T-cell (primary cell): Measurements from ENCODE around the gene SIX2. TPM values are rescaled to one million over a fixed set of nuclear protein-coding genes. Genes with fewer than 3 reads are reported as not detected.

Experiments used
- ATAC-seq, 4 experiments: fragments of 200-7000 bp in 3 of 4; fragments of 150-1000 bp in 1 of 4; cut with Tn5 transposase; replicated peaks in 1 of 4; 1 replicate in 3 of 4; 2 replicates in 1 of 4; pipeline ENCODE4 v1.10.0; 2021; ENCODE audit warnings: moderate library complexity in 3 of 4, mild to moderate bottlenecking in 2 of 4, moderate number of reproducible peaks in 1 of 4
- CTCF ChIA-PET, 2 donors: fragments of 300-600 bp; sonication (Branson Sonifier 250); formaldehyde crosslinking; loops; one replicate each; lab custom pipeline; 2022; ENCODE audit warnings: antibody characterized with exemption in 2 of 2; lab: Charles Lee
- POLR2A ChIA-PET, 2 donors: fragments of 300-600 bp; sonication (Branson Sonifier 250); formaldehyde crosslinking; loops; one replicate each; lab custom pipeline; 2022; ENCODE audit warnings: antibody characterized with exemption in 2 of 2; lab: Charles Lee
- DNase-seq, 35 experiments: peaks; one replicate each; pipeline versions ENCODE4 v3.0.0 to v3.0.0-alpha.2; 2013 to 2023
- H3K27ac ChIP-seq: one replicate; pipeline ENCODE4 v1.5.1; 2013; ENCODE audit warnings: low read length
- H3K27me3 ChIP-seq, 2 experiments: replicated peaks in 1 of 2; 1 replicate in 1 of 2; 2 replicates in 1 of 2; pipeline versions ENCODE4 v1.6.1 to v1.7.0; 2013; ENCODE audit warnings: low read length in 1 of 2, mixed read lengths in 1 of 2; ENCODE audit not compliant: control insufficient read depth in 2 of 2, insufficient read depth in 2 of 2; ENCODE audit errors: extremely low read depth in 1 of 2
- H3K36me3 ChIP-seq, 2 donors: 1 replicate in 1 of 2; 2 replicates in 1 of 2; pipeline versions ENCODE4 v1.6.1 to v1.7.0; 2013; ENCODE audit warnings: low read length in 1 of 2; ENCODE audit not compliant: control insufficient read depth in 2 of 2, insufficient read depth in 1 of 2; ENCODE audit errors: extremely low read depth in 1 of 2
- H3K4me1 ChIP-seq, 2 experiments: 1 replicate in 1 of 2; 2 replicates in 1 of 2; pipeline versions ENCODE4 v1.6.1 to v1.7.0; 2013; ENCODE audit warnings: low read length in 2 of 2, mixed read lengths in 1 of 2; ENCODE audit not compliant: insufficient read depth in 2 of 2, control insufficient read depth in 1 of 2; ENCODE audit errors: extremely low read depth in 1 of 2
- H3K4me3 ChIP-seq, 2 donors: 1 replicate in 1 of 2; 2 replicates in 1 of 2; pipeline versions ENCODE4 v1.5.1 to v1.7.0; 2013; ENCODE audit warnings: mild to moderate bottlenecking in 2 of 2, low read length in 1 of 2, moderate library complexity in 1 of 2; ENCODE audit not compliant: control insufficient read depth in 1 of 2; ENCODE audit errors: extremely low read depth in 1 of 2
- H3K9me3 ChIP-seq: 2 replicates; pipeline ENCODE4 v1.7.0; 2013
- H3K27ac Mint-ChIP-seq, 2 donors: one replicate each; pipeline ENCODE4 v1.8.0; 2020 to 2021; ENCODE audit warnings: mild to moderate bottlenecking in 2 of 2, mixed read lengths in 2 of 2
- H3K27me3 Mint-ChIP-seq, 2 donors: one replicate each; pipeline ENCODE4 v1.8.0; 2021 to 2022; ENCODE audit warnings: mixed read lengths in 2 of 2
- H3K36me3 Mint-ChIP-seq: one replicate; pipeline ENCODE4 v1.8.0; 2021; ENCODE audit warnings: mixed read lengths
- H3K4me1 Mint-ChIP-seq, 3 donors: one replicate each; pipeline ENCODE4 v1.8.0; 2020 to 2022; ENCODE audit warnings: mixed read lengths in 3 of 3, mild to moderate bottlenecking in 1 of 3
- H3K4me3 Mint-ChIP-seq, 3 donors: one replicate each; pipeline ENCODE4 v1.8.0; 2020 to 2022; ENCODE audit warnings: mild to moderate bottlenecking in 3 of 3, mixed read lengths in 3 of 3, moderate library complexity in 3 of 3
- H3K9me3 Mint-ChIP-seq, 3 donors: one replicate each; pipeline ENCODE4 v1.8.0; 2020 to 2022; ENCODE audit warnings: mixed read lengths in 3 of 3
- WGBS: methylation state at CpG from one replicate; pipeline ENCODE4 v1.1.5; 2013; ENCODE audit warnings: missing lambda C conversion rate; ENCODE audit not compliant: insufficient coverage; 5-methylcytosine and 5-hydroxymethylcytosine counted together
- total RNA-seq, 35 experiments: library from RNA in 6 of 35; stranded (reverse) in 6 of 35; fragments of 120-200 nt in 1 of 35; gene quantifications; one replicate each; pipeline versions ENCODE4 v1.2.1 to v1.2.4 and lab custom pipeline; 2013 to 2026

Gene SIX2
- total RNA-seq, 5 donors from 2014 or later (not counting 1 experiment from before 2014, with no cell fraction given), result not detected

GRCh38 chr2:45000921-45001868, 8.1 kb downstream of the SIX2 start:
- DNase-seq, result no peak
- Histone ChIP-seq H3K27me3 (peaks cover 31 to 71% of the 10 kb centered on the region in 2 experiments), H3K9me3 (no peaks in the 10 kb centered on the region), H3K27ac (no peak overlapping the region), H3K4me3 (peak overlapping the region in 1 of 2 donors; percentile 35), H3K4me1 (peaks cover 0 to 26% of the 10 kb centered on the region in 2 experiments), H3K36me3 (no peaks in the 10 kb centered on the region)
- H3K27ac Mint-ChIP-seq, result no peak overlapping the region
- H3K9me3 Mint-ChIP-seq, result no peaks in the 10 kb centered on the region
- no peaks in the 10 kb centered on the region for H3K36me3 Mint-ChIP-seq
- H3K27me3 Mint-ChIP-seq, result peaks cover 65 to 84% of the 10 kb centered on the region in 2 donors
- peak in 2 of 4 experiments; percentile 12 to 19 for ATAC-seq
- H3K4me1 Mint-ChIP-seq, result peaks cover 22 to 37% (median 33%) of the 10 kb centered on the region in 3 donors
- POLR2A ChIA-PET, result no interaction called here
- H3K4me3 Mint-ChIP-seq, result peak overlapping the region in 2 of 3 donors; percentile 46 to 67
- 6% methylated on average over 56 of the region's 61 CpGs for WGBS
- CTCF ChIA-PET, result no interaction called here

- no peak overlapping the region for H3K27ac ChIP-seq
- no peaks in the 10 kb centered on the region for H3K9me3 Mint-ChIP-seq
- H3K9me3 ChIP-seq, result no peaks in the 10 kb centered on the region
- peaks cover 17 to 34% (median 28%) of the 10 kb centered on the region in 3 donors for H3K4me1 Mint-ChIP-seq
- H3K36me3 Mint-ChIP-seq, result no peaks in the 10 kb centered on the region
- no peak for ATAC-seq
- H3K4me1 ChIP-seq, result peaks cover 0 to 25% of the 10 kb centered on the region in 2 experiments
- H3K4me3 Mint-ChIP-seq, result peak overlapping the region in 1 of 3 donors; percentile 67
- ChIA-PET POLR2A (no interaction called here), CTCF (no interaction called here)
- DNase-seq, result no peak
- no peak overlapping the region for H3K4me3 ChIP-seq
- no peak overlapping the region for H3K27ac Mint-ChIP-seq
- H3K27me3 ChIP-seq, result peaks cover 23 to 65% of the 10 kb centered on the region in 2 experiments
- 23% methylated on average over 36 of the region's 36 CpGs for WGBS
- H3K36me3 ChIP-seq, result no peaks in the 10 kb centered on the region
- peaks cover 68 to 85% of the 10 kb centered on the region in 2 donors for H3K27me3 Mint-ChIP-seq
Measured at GRCh38 chr2:45000341-45000901, 8.8 kb downstream of the SIX2 start.

- DNase-seq, result no peak
- Histone ChIP-seq H3K4me3 (no peak overlapping the region), H3K27me3 (peaks cover 22 to 56% of the 10 kb centered on the region in 2 experiments), H3K4me1 (peaks cover 0 to 20% of the 10 kb centered on the region in 2 experiments), H3K27ac (no peak overlapping the region), H3K9me3 (no peaks in the 10 kb centered on the region), H3K36me3 (no peaks in the 10 kb centered on the region)
- H3K36me3 Mint-ChIP-seq, result no peaks in the 10 kb centered on the region
- ATAC-seq, result no peak
- peaks cover 15 to 27% (median 24%) of the 10 kb centered on the region in 3 donors for H3K4me1 Mint-ChIP-seq
- 75% methylated on average over 5 of the region's 10 CpGs for WGBS
- H3K27ac Mint-ChIP-seq, result no peak overlapping the region
- H3K4me3 Mint-ChIP-seq, result peak overlapping the region in 1 of 3 donors; percentile 2
- peaks cover 68 to 83% of the 10 kb centered on the region in 2 donors for H3K27me3 Mint-ChIP-seq
- POLR2A ChIA-PET, result no interaction called here
- H3K9me3 Mint-ChIP-seq, result no peaks in the 10 kb centered on the region
- CTCF ChIA-PET, result no interaction called here
Measured at GRCh38 chr2:44999540-44999939, 9.7 kb downstream of the SIX2 start.

GRCh38 chr2:44997963-44998362, 11.3 kb downstream of the SIX2 start:
- no peak overlapping the region for H3K4me3 Mint-ChIP-seq
- CTCF ChIA-PET, result no interaction called here
- no peaks in the 10 kb centered on the region for H3K36me3 Mint-ChIP-seq

GRCh38 chr2:44996356-44996755, 12.9 kb downstream of the SIX2 start:
- ChIA-PET CTCF (no interaction called here), POLR2A (no interaction called here)
- no peaks in the 10 kb centered on the region for H3K36me3 Mint-ChIP-seq
- H3K4me1 Mint-ChIP-seq, result peaks cover 0 to 7% (median 4%) of the 10 kb centered on the region in 3 donors
- 80% methylated on average over 6 of the region's 6 CpGs for WGBS
- Histone ChIP-seq H3K27ac (no peak overlapping the region), H3K4me3 (no peak overlapping the region), H3K4me1 (peaks cover 0 to 9% of the 10 kb centered on the region in 2 experiments), H3K36me3 (no peaks in the 10 kb centered on the region), H3K9me3 (no peaks in the 10 kb centered on the region), H3K27me3 (peaks cover 12 to 26% of the 10 kb centered on the region in 2 experiments)
- peaks cover 60 to 72% of the 10 kb centered on the region in 2 donors for H3K27me3 Mint-ChIP-seq
- no peak overlapping the region for H3K4me3 Mint-ChIP-seq
- no peak overlapping the region for H3K27ac Mint-ChIP-seq
- DNase-seq (no peak), ATAC-seq (no peak)
- H3K9me3 Mint-ChIP-seq, result peaks cover 5 to 13% (median 5%) of the 10 kb centered on the region in 3 donors

More at GRCh38 chr2:44997963-44998362, 11.3 kb downstream of the SIX2 start:
- Histone ChIP-seq H3K27me3 (peaks cover 20 to 42% of the 10 kb centered on the region in 2 experiments), H3K36me3 (no peaks in the 10 kb centered on the region), H3K4me1 (peaks cover 0 to 15% of the 10 kb centered on the region in 2 experiments), H3K4me3 (no peak overlapping the region), H3K9me3 (no peaks in the 10 kb centered on the region), H3K27ac (no peak overlapping the region)
- Mint-ChIP-seq H3K27me3 (peaks cover 68 to 80% of the 10 kb centered on the region in 2 donors), H3K4me1 (peaks cover 9 to 17% (median 16%) of the 10 kb centered on the region in 3 donors), H3K9me3 (peaks cover 0 to 5% (median 0%) of the 10 kb centered on the region in 3 donors), H3K27ac (no peak overlapping the region)
- no peak for DNase-seq
- POLR2A ChIA-PET, result no interaction called here
- 60% methylated on average over 1 of the region's 1 CpG for WGBS
- no peak for ATAC-seq

GRCh38 chr2:44994377-44994776, 14.9 kb downstream of the SIX2 start:
- H3K36me3 ChIP-seq, result no peaks in the 10 kb centered on the region
- POLR2A ChIA-PET, result no interaction called here
- no peaks in the 10 kb centered on the region for H3K9me3 ChIP-seq
- H3K4me3 Mint-ChIP-seq, result no peak overlapping the region
- no peak overlapping the region for H3K4me3 ChIP-seq
- CTCF ChIA-PET, result no interaction called here
- H3K9me3 Mint-ChIP-seq, result peaks cover 5 to 13% (median 5%) of the 10 kb centered on the region in 3 donors
- H3K27ac Mint-ChIP-seq, result no peak overlapping the region
- DNase-seq, result no peak
- H3K4me1 Mint-ChIP-seq, result no peaks in the 10 kb centered on the region
- H3K27me3 ChIP-seq, result peaks cover 12 to 15% of the 10 kb centered on the region in 2 experiments
- peaks cover 59 to 68% of the 10 kb centered on the region in 2 donors for H3K27me3 Mint-ChIP-seq
- H3K27ac ChIP-seq, result no peak overlapping the region
- ATAC-seq, result no peak
- H3K36me3 Mint-ChIP-seq, result no peaks in the 10 kb centered on the region
- no peaks in the 10 kb centered on the region for H3K4me1 ChIP-seq
- WGBS, result 100% methylated on average over 1 of the region's 1 CpG
